Measurements from ENCODE around the gene SUPT6H.

SUPT6H gene

GRCh38 chr17:28700830-28701492 is 39.0 kb downstream of the SUPT6H start:
- DNase-seq (ENCODE audit: low spot score in 2 of 2) (no peak), ATAC-seq (ENCODE audit: low read depth) (no peak)
- H3K4me1 Mint-ChIP-seq, result no peaks in the 10 kb centered on the region
- no peak overlapping the region for H3K4me3 Mint-ChIP-seq
- no peaks in the 10 kb centered on the region for H3K27me3 Mint-ChIP-seq
- no peaks in the 10 kb centered on the region for H3K9me3 Mint-ChIP-seq
- H3K27ac Mint-ChIP-seq, result no peak overlapping the region
- peaks cover 40% of the 10 kb centered on the region for H3K36me3 Mint-ChIP-seq

- Mint-ChIP-seq H3K4me1 (no peaks in the 10 kb centered on the region), H3K36me3 (peaks cover 40% of the 10 kb centered on the region), H3K4me3 (no peak overlapping the region), H3K27me3 (no peaks in the 10 kb centered on the region), H3K27ac (no peak overlapping the region), H3K9me3 (no peaks in the 10 kb centered on the region)
- no peak for DNase-seq (ENCODE audit: low spot score in 2 of 2)
- no peak for ATAC-seq (ENCODE audit: low read depth)
These were observed 40.2 kb downstream of the SUPT6H start for GRCh38 chr17:28702026-28702751.

GRCh38 chr17:28702752-28703150 is 40.7 kb downstream of the SUPT6H start:
- no peaks in the 10 kb centered on the region for H3K27me3 Mint-ChIP-seq
- no peaks in the 10 kb centered on the region for H3K9me3 Mint-ChIP-seq
- no peak overlapping the region for H3K27ac Mint-ChIP-seq
- no peak overlapping the region for H3K4me3 Mint-ChIP-seq
- ATAC-seq (ENCODE audit: low read depth) (no peak), DNase-seq (ENCODE audit: low spot score in 2 of 2) (no peak)
- H3K36me3 Mint-ChIP-seq, result peaks cover 37% of the 10 kb centered on the region
- no peaks in the 10 kb centered on the region for H3K4me1 Mint-ChIP-seq

- H3K36me3 Mint-ChIP-seq, result peaks cover 31% of the 10 kb centered on the region
- H3K27me3 Mint-ChIP-seq, result no peaks in the 10 kb centered on the region
- H3K4me3 Mint-ChIP-seq, result no peak overlapping the region
- H3K4me1 Mint-ChIP-seq, result no peaks in the 10 kb centered on the region
- peak overlapping the region; percentile 49 for H3K27ac Mint-ChIP-seq
- no peak for ATAC-seq (ENCODE audit: low read depth)
- H3K9me3 Mint-ChIP-seq, result no peaks in the 10 kb centered on the region
- DNase-seq (ENCODE audit: low spot score in 2 of 2), result no peak
These were observed 41.7 kb downstream of the SUPT6H start for GRCh38 chr17:28703552-28704218.

GRCh38 chr17:28704219-28704858 is 42.3 kb downstream of the SUPT6H start:
- H3K4me1 Mint-ChIP-seq, result no peaks in the 10 kb centered on the region
- H3K4me3 Mint-ChIP-seq, result no peak overlapping the region
- ATAC-seq (ENCODE audit: low read depth), result no peak
- no peaks in the 10 kb centered on the region for H3K27me3 Mint-ChIP-seq
- H3K36me3 Mint-ChIP-seq, result peaks cover 29% of the 10 kb centered on the region
- no peaks in the 10 kb centered on the region for H3K9me3 Mint-ChIP-seq
- no peak for DNase-seq (ENCODE audit: low spot score in 2 of 2)
- H3K27ac Mint-ChIP-seq, result peak overlapping the region; percentile 49

GRCh38 chr17:28705074-28705659 is 43.2 kb downstream of the SUPT6H start:
- H3K27ac Mint-ChIP-seq, result no peak overlapping the region
- H3K9me3 Mint-ChIP-seq, result no peaks in the 10 kb centered on the region
- no peak for ATAC-seq (ENCODE audit: low read depth)
- H3K4me3 Mint-ChIP-seq, result no peak overlapping the region
- no peaks in the 10 kb centered on the region for H3K4me1 Mint-ChIP-seq
- no peak for DNase-seq (ENCODE audit: low spot score in 2 of 2)
- H3K36me3 Mint-ChIP-seq, result peaks cover 21% of the 10 kb centered on the region
- no peaks in the 10 kb centered on the region for H3K27me3 Mint-ChIP-seq

GRCh38 chr17:28705728-28706334 is 43.8 kb downstream of the SUPT6H start:
- Mint-ChIP-seq H3K4me3 (no peak overlapping the region), H3K4me1 (peaks cover 4% of the 10 kb centered on the region), H3K36me3 (peaks cover 19% of the 10 kb centered on the region), H3K9me3 (no peaks in the 10 kb centered on the region), H3K27ac (peak overlapping the region; percentile 62), H3K27me3 (no peaks in the 10 kb centered on the region)
- no peak for ATAC-seq (ENCODE audit: low read depth)
- no peak for DNase-seq (ENCODE audit: low spot score in 2 of 2)

GRCh38 chr17:28706471-28707338 is 44.7 kb downstream of the SUPT6H start:
- no peaks in the 10 kb centered on the region for H3K27me3 Mint-ChIP-seq
- no peak overlapping the region for H3K4me3 Mint-ChIP-seq
- H3K36me3 Mint-ChIP-seq, result peaks cover 14% of the 10 kb centered on the region
- H3K27ac Mint-ChIP-seq, result peak overlapping the region; percentile 62
- peaks cover 6% of the 10 kb centered on the region for H3K4me1 Mint-ChIP-seq
- DNase-seq (ENCODE audit: low spot score in 2 of 2) (no peak), ATAC-seq (ENCODE audit: low read depth) (no peak)
- H3K9me3 Mint-ChIP-seq, result no peaks in the 10 kb centered on the region

- no peaks in the 10 kb centered on the region for H3K9me3 Mint-ChIP-seq
- peaks cover 11% of the 10 kb centered on the region for H3K36me3 Mint-ChIP-seq
- DNase-seq (ENCODE audit: low spot score in 2 of 2), result no peak
- no peaks in the 10 kb centered on the region for H3K27me3 Mint-ChIP-seq
- peaks cover 7% of the 10 kb centered on the region for H3K4me1 Mint-ChIP-seq
- peak overlapping the region; percentile 54 for H3K27ac Mint-ChIP-seq
- no peak for ATAC-seq (ENCODE audit: low read depth)
- H3K4me3 Mint-ChIP-seq, result no peak overlapping the region
These were observed 45.3 kb downstream of the SUPT6H start for GRCh38 chr17:28707339-28707720.

- H3K4me3 Mint-ChIP-seq, result peak overlapping the region; percentile 94
- peak; percentile 85 for ATAC-seq (ENCODE audit: low read depth)
- H3K36me3 Mint-ChIP-seq, result no peaks in the 10 kb centered on the region
- H3K27me3 Mint-ChIP-seq, result peaks cover 2% of the 10 kb centered on the region
- peak overlapping the region; percentile 95 for H3K27ac Mint-ChIP-seq
- peak; percentile 84 to 91 for DNase-seq (ENCODE audit: low spot score in 2 of 2)
- H3K4me1 Mint-ChIP-seq, result peaks cover 10% of the 10 kb centered on the region
- H3K9me3 Mint-ChIP-seq, result no peaks in the 10 kb centered on the region
These were observed 49.1 kb downstream of the SUPT6H start for GRCh38 chr17:28710861-28711722.

GRCh38 chr17:28711723-28712031 is 49.7 kb downstream of the SUPT6H start, which contains the start of gene PROCA1:
Gene PROCA1, minus strand, starts transcription at chr17:28711888. Its CDS starts 228 bp downstream, at chr17:28711660.
- DNase-seq (ENCODE audit: low spot score in 2 of 2), result peak in 1 of 2 donors; percentile 30
- H3K27ac Mint-ChIP-seq, result peak within 1 kb of the TSS; percentile 95
- H3K27me3 Mint-ChIP-seq, result peaks cover 2% of the 10 kb centered on the region
- no peaks in the 10 kb centered on the region for H3K36me3 Mint-ChIP-seq
- H3K4me3 Mint-ChIP-seq, result peak within 1 kb of the TSS; percentile 94
- ATAC-seq (ENCODE audit: low read depth), result peak; percentile 46
- peaks cover 10% of the 10 kb centered on the region for H3K4me1 Mint-ChIP-seq
- H3K9me3 Mint-ChIP-seq, result no peaks in the 10 kb centered on the region

- DNase-seq (ENCODE audit: low spot score in 2 of 2) (peak; percentile 57 to 59), ATAC-seq (ENCODE audit: low read depth) (peak; percentile 49)
- H3K4me1 Mint-ChIP-seq, result peaks cover 10% of the 10 kb centered on the region
- H3K4me3 Mint-ChIP-seq, result peak overlapping the region; percentile 94
- H3K27ac Mint-ChIP-seq, result peak overlapping the region; percentile 95
- H3K36me3 Mint-ChIP-seq, result no peaks in the 10 kb centered on the region
- peaks cover 2% of the 10 kb centered on the region for H3K27me3 Mint-ChIP-seq
- no peaks in the 10 kb centered on the region for H3K9me3 Mint-ChIP-seq
These were observed 50.2 kb downstream of the SUPT6H start for GRCh38 chr17:28712032-28712704.

Measured in memory B cell (primary cell).